Measurements from ENCODE around the gene SAP30BP.

DNA sequence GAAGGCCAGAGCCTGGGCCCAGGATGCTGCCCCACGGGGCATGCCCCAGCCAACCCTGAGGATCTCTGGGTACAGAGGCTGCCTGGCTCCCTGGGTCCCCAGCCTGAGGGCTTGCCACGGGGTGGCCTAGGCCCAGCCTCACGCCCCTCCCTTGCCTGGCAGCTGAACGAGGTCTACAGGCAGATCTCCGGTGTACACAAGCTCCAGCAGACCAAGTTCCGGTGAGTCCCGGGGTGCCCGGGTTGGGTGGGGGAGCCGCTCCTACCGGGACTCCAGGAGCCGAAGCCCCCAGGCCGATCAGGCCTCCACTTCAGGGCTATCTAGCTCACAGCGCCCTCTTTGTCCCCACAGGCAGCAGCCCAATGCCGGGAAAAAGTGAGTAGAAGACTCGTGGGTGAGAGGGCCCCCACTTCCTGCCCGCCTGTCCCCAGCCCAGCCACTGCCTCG, 73.5 kb downstream of the SAP30BP start:
- TF ChIP-seq, protein P1, sequence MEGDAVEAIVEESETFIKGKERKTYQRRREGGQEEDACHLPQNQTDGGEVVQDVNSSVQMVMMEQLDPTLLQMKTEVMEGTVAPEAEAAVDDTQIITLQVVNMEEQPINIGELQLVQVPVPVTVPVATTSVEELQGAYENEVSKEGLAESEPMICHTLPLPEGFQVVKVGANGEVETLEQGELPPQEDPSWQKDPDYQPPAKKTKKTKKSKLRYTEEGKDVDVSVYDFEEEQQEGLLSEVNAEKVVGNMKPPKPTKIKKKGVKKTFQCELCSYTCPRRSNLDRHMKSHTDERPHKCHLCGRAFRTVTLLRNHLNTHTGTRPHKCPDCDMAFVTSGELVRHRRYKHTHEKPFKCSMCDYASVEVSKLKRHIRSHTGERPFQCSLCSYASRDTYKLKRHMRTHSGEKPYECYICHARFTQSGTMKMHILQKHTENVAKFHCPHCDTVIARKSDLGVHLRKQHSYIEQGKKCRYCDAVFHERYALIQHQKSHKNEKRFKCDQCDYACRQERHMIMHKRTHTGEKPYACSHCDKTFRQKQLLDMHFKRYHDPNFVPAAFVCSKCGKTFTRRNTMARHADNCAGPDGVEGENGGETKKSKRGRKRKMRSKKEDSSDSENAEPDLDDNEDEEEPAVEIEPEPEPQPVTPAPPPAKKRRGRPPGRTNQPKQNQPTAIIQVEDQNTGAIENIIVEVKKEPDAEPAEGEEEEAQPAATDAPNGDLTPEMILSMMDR (conservative IDR thresholded peaks at IDR 0.05; ENCODE audit: low read depth in 2 of 2): peak; percentile 10 to 38; a peak in 2 of 4 replicates
- TF ChIP-seq POLR2AphosphoS5 (IDR thresholded peaks at IDR 0.05; ENCODE audit: low read depth): no peak
- TF ChIP-seq CREB1 (CRISPR knock-in tag; IDR thresholded peaks at IDR 0.05; ENCODE audit: low read depth): no peak
- no peak for TF ChIP-seq EZH2 (IDR thresholded peaks at IDR 0.05; ENCODE audit: low read depth, unreplicated experiment)
- TF ChIP-seq, protein P2, sequence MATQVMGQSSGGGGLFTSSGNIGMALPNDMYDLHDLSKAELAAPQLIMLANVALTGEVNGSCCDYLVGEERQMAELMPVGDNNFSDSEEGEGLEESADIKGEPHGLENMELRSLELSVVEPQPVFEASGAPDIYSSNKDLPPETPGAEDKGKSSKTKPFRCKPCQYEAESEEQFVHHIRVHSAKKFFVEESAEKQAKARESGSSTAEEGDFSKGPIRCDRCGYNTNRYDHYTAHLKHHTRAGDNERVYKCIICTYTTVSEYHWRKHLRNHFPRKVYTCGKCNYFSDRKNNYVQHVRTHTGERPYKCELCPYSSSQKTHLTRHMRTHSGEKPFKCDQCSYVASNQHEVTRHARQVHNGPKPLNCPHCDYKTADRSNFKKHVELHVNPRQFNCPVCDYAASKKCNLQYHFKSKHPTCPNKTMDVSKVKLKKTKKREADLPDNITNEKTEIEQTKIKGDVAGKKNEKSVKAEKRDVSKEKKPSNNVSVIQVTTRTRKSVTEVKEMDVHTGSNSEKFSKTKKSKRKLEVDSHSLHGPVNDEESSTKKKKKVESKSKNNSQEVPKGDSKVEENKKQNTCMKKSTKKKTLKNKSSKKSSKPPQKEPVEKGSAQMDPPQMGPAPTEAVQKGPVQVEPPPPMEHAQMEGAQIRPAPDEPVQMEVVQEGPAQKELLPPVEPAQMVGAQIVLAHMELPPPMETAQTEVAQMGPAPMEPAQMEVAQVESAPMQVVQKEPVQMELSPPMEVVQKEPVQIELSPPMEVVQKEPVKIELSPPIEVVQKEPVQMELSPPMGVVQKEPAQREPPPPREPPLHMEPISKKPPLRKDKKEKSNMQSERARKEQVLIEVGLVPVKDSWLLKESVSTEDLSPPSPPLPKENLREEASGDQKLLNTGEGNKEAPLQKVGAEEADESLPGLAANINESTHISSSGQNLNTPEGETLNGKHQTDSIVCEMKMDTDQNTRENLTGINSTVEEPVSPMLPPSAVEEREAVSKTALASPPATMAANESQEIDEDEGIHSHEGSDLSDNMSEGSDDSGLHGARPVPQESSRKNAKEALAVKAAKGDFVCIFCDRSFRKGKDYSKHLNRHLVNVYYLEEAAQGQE (IDR thresholded peaks at IDR 0.05; ENCODE audit: unreplicated experiment): no peak
- no peak for TF ChIP-seq EZH2phosphoT487 (IDR thresholded peaks at IDR 0.05; ENCODE audit: unreplicated experiment)

All from GM23338 (cell line).